ENCODE results near the gene CELF2. TPM values are rescaled to one million over a fixed set of nuclear protein-coding genes. Genes with fewer than 3 reads are reported as not detected.

Gene CELF2
- total RNA-seq, 1 donor from 2014 or later = 11.0 TPM

DNA sequence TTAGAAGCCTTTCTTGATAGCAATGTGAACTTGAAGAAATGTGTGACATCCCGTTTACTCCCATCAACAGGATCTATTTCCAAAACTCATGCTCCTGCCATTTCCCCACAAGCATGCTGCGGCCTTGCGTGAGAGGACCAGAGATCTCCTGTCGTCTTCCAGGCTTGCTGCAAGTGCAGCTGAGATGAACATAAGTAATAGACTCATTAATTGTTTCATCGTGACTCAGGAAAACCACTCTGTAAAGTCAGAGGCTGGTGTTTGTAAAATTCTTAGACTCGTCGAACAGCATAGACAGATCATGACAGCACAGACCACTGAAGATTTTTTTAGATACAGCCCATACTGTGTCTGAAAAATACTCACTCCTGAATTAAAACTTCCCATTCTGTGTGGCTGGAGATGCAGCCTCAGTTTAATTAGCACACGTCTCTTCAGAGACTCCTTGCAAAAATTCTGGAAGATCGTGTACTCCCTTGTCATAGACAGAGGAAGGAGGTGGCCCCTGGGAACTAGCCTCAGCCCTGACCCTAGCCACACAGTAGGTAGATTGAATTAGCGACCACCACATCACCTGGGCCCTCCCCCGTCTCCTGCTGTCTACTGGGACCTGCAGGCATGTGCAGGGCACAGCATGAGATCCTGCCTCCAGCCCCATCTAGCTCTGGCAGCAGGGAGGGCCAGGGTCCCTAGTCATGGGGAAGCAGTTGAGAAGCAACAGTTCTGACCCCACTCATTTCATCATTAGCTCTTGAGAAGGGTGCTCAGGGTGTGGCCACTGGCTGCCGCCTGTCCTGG lies 226.0 kb downstream of the CELF2 start:
- no peak for DNase-seq (ENCODE audit: low read depth)
- TF ChIP-seq, protein P1, sequence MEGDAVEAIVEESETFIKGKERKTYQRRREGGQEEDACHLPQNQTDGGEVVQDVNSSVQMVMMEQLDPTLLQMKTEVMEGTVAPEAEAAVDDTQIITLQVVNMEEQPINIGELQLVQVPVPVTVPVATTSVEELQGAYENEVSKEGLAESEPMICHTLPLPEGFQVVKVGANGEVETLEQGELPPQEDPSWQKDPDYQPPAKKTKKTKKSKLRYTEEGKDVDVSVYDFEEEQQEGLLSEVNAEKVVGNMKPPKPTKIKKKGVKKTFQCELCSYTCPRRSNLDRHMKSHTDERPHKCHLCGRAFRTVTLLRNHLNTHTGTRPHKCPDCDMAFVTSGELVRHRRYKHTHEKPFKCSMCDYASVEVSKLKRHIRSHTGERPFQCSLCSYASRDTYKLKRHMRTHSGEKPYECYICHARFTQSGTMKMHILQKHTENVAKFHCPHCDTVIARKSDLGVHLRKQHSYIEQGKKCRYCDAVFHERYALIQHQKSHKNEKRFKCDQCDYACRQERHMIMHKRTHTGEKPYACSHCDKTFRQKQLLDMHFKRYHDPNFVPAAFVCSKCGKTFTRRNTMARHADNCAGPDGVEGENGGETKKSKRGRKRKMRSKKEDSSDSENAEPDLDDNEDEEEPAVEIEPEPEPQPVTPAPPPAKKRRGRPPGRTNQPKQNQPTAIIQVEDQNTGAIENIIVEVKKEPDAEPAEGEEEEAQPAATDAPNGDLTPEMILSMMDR (conservative IDR thresholded peaks at IDR 0.05; ENCODE audit: low read depth, low read length) = no peak
- H3K4me3 ChIP-seq (ENCODE audit: low read depth, low read length) = no peak overlapping the region

DNA sequence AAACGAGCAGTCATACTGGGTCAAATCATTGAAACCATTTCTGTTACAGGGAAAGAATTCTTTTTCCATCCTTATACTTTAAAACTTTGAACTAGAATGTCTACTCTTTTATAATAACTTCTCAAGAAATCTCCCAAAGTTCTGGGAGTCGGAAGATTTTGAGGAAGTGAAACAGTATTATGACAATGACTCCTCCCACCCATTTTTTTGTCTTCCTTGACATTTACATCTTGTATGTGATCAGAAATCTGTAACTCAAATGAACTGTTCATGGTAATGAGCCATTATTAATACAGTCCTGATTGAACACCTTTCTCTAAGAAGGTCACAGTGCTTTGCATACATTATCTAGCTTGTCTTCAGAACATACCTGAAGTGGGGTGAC lies 227.4 kb downstream of the CELF2 start:
- no peak overlapping the region for H3K4me3 ChIP-seq (ENCODE audit: low read depth, low read length)
- TF ChIP-seq, protein P1 (conservative IDR thresholded peaks at IDR 0.05; ENCODE audit: low read depth, low read length) = no peak
- no peak for DNase-seq (ENCODE audit: low read depth)

DNA sequence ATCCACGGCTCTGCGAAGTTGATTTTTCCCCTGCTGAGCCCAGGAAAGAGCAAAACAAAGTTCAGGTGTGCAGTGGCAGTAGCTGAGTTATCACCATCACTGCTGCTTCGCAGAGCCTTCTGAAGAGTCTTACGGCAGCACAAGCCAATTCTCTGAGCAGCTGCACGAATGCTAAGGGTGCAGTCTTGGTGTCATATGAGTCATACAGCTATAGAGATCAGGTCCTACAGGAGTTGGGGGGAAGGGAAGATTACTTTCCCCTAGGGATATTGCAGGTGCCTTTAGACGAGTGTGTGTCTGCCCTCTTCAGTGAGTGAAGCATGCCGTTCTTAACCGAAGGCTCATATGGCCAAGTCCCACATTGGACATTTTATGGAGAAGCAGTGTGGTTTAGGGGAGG lies 227.8 kb downstream of the CELF2 start:
- TF ChIP-seq, protein P1 (conservative IDR thresholded peaks at IDR 0.05; ENCODE audit: low read depth, low read length) = no peak
- DNase-seq (ENCODE audit: low read depth) = no peak
- H3K4me3 ChIP-seq (ENCODE audit: low read depth, low read length) = no peak overlapping the region

DNA sequence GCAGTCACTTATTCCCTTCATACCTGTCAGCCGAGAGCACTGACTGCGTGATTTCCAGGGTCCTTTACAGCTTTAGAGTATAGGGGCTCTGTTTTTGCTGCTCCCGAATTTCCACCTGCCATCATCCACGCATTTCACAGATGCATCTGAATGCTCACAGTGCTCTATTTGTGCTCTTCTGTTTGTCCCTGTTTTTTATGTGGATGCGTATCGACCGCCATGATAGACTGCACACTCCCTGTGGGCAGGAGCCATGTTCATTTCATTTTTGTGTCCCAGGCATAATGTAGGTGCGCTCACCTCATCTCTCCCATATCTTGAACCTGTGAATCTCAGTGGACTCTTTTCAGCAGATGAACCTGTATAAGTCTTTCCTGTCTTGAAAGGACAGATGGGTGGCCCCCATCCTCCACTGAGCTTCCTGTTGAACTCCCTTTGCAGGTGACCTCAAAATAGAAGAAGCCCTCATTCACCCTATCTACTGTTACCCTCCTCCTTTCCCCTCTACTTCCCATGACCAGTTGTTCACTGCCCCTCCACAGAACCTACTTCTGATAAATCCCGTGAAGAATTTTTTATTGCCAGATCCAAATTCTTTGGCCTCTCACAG lies 228.4 kb downstream of the CELF2 start:
- no peak for DNase-seq (ENCODE audit: low read depth)
- TF ChIP-seq, protein P1 (conservative IDR thresholded peaks at IDR 0.05; ENCODE audit: low read depth, low read length) = no peak
- no peak overlapping the region for H3K4me3 ChIP-seq (ENCODE audit: low read depth, low read length)

DNA sequence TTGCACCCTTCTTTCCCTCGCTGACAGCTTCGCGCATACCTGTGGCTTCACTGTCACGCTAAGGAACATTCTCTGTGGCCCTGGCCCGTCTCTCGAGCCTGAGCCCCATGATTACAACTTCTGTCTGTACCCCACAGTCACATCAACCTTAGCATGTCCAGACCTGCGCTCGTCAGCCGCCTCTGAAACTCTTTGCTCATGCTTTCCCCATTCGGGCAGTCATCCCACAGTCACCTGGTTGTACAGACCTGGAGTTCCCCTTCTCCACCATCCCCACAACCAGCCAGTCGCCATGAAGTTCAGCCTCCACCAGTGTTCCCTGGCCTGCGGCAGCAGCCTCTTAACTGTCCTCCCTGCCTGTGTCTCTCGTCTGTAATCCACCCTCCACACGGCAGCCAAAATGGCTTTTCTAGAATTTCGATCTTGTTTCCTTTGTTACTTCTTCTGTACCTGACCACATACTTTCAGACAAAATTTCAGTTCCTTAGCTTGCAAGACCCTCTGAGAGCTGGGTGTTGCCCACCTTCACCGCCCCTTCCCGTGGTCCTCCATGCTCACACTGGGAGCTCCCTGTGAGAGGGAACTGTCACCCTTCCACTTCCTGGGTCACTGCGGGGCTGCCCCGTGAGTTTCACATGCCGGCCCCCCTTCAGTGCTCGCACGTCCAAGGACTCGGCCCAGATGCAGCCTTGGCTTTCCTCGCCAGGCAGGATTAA lies 229.2 kb downstream of the CELF2 start:
- H3K4me3 ChIP-seq (ENCODE audit: low read depth, low read length) = no peak overlapping the region
- TF ChIP-seq, protein P1 (conservative IDR thresholded peaks at IDR 0.05; ENCODE audit: low read depth, low read length) = no peak
- DNase-seq (ENCODE audit: low read depth) = no peak

DNA sequence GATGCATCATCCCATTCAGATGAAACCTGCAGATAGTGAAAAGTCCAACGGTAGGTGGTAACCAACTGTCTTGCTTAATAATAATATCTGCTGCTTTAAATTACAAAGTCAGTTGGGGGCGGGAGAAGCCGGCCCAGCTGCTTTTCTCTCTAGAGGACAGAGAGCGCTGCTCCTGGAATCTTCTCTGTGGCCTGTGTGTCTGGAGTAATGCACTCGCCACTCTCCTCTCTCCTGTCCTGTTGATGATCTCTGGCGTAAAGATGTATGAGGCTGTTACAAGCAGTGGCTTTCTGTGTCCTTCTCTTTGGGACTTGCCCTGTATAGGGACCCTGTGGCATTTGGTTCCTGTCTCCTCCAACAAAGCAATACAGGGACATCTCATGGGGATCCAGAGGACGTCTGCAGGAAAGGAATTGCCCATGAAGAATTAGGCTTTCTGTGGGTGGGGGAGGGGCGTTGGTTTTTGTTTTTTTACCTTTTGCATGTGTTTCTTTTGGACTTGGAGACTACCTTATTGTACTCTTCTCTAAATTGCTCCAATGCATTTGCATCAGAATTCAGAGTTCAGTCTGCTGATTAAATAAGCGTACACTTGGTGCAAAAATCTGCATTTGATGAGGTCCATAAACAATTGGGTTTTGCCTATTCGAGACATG lies 231.6 kb downstream of the CELF2 start:
- TF ChIP-seq, protein P1 (conservative IDR thresholded peaks at IDR 0.05; ENCODE audit: low read depth, low read length) = no peak
- H3K4me3 ChIP-seq (ENCODE audit: low read depth, low read length) = no peak overlapping the region
- no peak for DNase-seq (ENCODE audit: low read depth)

All from epithelial cell of proximal tubule (primary cell).